SK-N-SH treated with all-trans-retinoic acid at 6 μM for 48 hours (cell line): ENCODE measurements around the gene CYTH3.

Experiments
- ATAC-seq: fragments of 200-7000 bp; cut with Tn5 transposase; 3 replicates; pipeline ENCODE4 v1.9.1; 2020; ENCODE audit warnings: mild to moderate bottlenecking, moderate library complexity
- ARNTL ChIP-seq: fragments of 450-650 bp; formaldehyde crosslinking; IDR thresholded peaks from 2 replicates; pipeline ENCODE4 v1.5.0; 2020; ENCODE audit warnings: low read depth, mild to moderate bottlenecking, moderate library complexity, borderline replicate concordance
- CREB5 ChIP-seq: fragments of 250-450 bp; sonication (Bioruptor Pico); IDR thresholded peaks from 2 replicates; pipeline ENCODE4 v1.5.1; 2020; ENCODE audit warnings: low read depth, mild to moderate bottlenecking, moderate library complexity
- CSDC2 ChIP-seq: fragments of 250-450 bp; sonication (Bioruptor Pico); IDR thresholded peaks from 2 replicates; pipeline ENCODE4 v1.5.0; 2020; ENCODE audit warnings: mild to moderate bottlenecking, moderate library complexity
- CSRNP3 ChIP-seq: fragments of 250-450 bp; sonication (Bioruptor Pico); IDR thresholded peaks from 2 replicates; pipeline ENCODE4 v1.5.1; 2021; ENCODE audit warnings: mild to moderate bottlenecking, moderate library complexity
- ESRRG ChIP-seq: fragments of 250-450 bp; sonication (Bioruptor Pico); IDR thresholded peaks from 2 replicates; pipeline ENCODE4 v1.6.1; 2021; ENCODE audit warnings: mild to moderate bottlenecking
- ISL1 ChIP-seq: fragments of 250-450 bp; sonication (Bioruptor Pico); IDR thresholded peaks from 2 replicates; pipeline ENCODE4 v2.1.2; 2022; ENCODE audit warnings: mild to moderate bottlenecking, moderate library complexity
- OSR1 ChIP-seq: fragments of 250-450 bp; sonication (Bioruptor Pico); IDR thresholded peaks from 2 replicates; pipeline ENCODE4 v1.8.0; 2022; ENCODE audit warnings: moderate library complexity, mild to moderate bottlenecking, inconsistent platforms
- POU6F1 ChIP-seq: fragments of 250-450 bp; sonication (Bioruptor Pico); IDR thresholded peaks from 2 replicates; pipeline ENCODE4 v1.8.0; 2021; ENCODE audit warnings: low read depth, mild to moderate bottlenecking, moderate library complexity, borderline replicate concordance
- PPARA ChIP-seq: fragments of 250-450 bp; sonication (Bioruptor Pico); IDR thresholded peaks from 2 replicates; pipeline ENCODE4 v1.5.0; 2020; ENCODE audit warnings: mild to moderate bottlenecking, borderline replicate concordance
- RARB ChIP-seq: fragments of 250-450 bp; sonication (Bioruptor Pico); IDR thresholded peaks from 2 replicates; pipeline ENCODE4 v1.8.0; 2021; ENCODE audit warnings: mild to moderate bottlenecking, moderate library complexity
- SNAI2 ChIP-seq: fragments of 250-450 bp; sonication (Bioruptor Pico); IDR thresholded peaks from 2 replicates; pipeline ENCODE4 v1.5.0; 2020; ENCODE audit warnings: mild to moderate bottlenecking, moderate library complexity
- TCF4 ChIP-seq: fragments of 250-450 bp; sonication (Bioruptor Pico); IDR thresholded peaks from 2 replicates; pipeline ENCODE4 v1.8.0; 2021; ENCODE audit warnings: mild to moderate bottlenecking, moderate library complexity, borderline replicate concordance
- TOX ChIP-seq: fragments of 250-450 bp; sonication (Bioruptor Pico); IDR thresholded peaks from 2 replicates; pipeline ENCODE4 v1.8.0; 2021; ENCODE audit warnings: mild to moderate bottlenecking, moderate library complexity, borderline replicate concordance
- ZFP3 ChIP-seq: fragments of 250-450 bp; sonication (Bioruptor Pico); IDR thresholded peaks from 2 replicates; pipeline ENCODE4 v1.5.0; 2020; ENCODE audit warnings: mild to moderate bottlenecking, moderate library complexity
- ZFP30 ChIP-seq: fragments of 450-650 bp; formaldehyde crosslinking; IDR thresholded peaks from 2 replicates; pipeline ENCODE4 v1.5.0; 2022; ENCODE audit warnings: mild to moderate bottlenecking, moderate library complexity
- ZNF565 ChIP-seq: fragments of 450-650 bp; formaldehyde crosslinking; conservative IDR thresholded peaks from 2 replicates; pipeline ENCODE4 v1.5.0; 2020; ENCODE audit warnings: low read depth, mild to moderate bottlenecking, moderate library complexity
- ZNF70 ChIP-seq: fragments of 450-650 bp; formaldehyde crosslinking; IDR thresholded peaks from 2 replicates; pipeline ENCODE4 v1.5.0; 2020; ENCODE audit warnings: mild to moderate bottlenecking, moderate library complexity
- ZNF8 ChIP-seq: fragments of 450-650 bp; formaldehyde crosslinking; IDR thresholded peaks from 2 replicates; pipeline ENCODE4 v1.5.0; 2020; ENCODE audit warnings: mild to moderate bottlenecking, moderate library complexity
- TF ChIP-seq, protein P1 (sequence below): fragments of 250-450 bp; sonication (Bioruptor Pico); IDR thresholded peaks from 2 replicates; pipeline ENCODE4 v1.8.0; 2020; ENCODE audit warnings: mild to moderate bottlenecking, moderate library complexity, borderline replicate concordance
- TF ChIP-seq, protein P2 (sequence below): fragments of 250-450 bp; sonication (Bioruptor Pico); IDR thresholded peaks from 2 replicates; pipeline ENCODE4 v1.5.0; 2020; ENCODE audit warnings: mild to moderate bottlenecking, moderate library complexity

The CYTH3 gene

GRCh38 chr7:6271694-6272440, 557 bp downstream of the CYTH3 start:
- TF ChIP-seq ZFP30 (CRISPR knock-in tag) (no peak), RARB (CRISPR knock-in tag) (no peak), ESRRG (CRISPR knock-in tag) (no peak), ZNF565 (no peak), ZNF70 (CRISPR knock-in tag) (no peak), POU6F1 (CRISPR knock-in tag) (no peak), SNAI2 (CRISPR knock-in tag) (no peak), CSRNP3 (no peak), TOX (CRISPR knock-in tag) (no peak), ZFP3 (CRISPR knock-in tag) (no peak), CREB5 (CRISPR knock-in tag) (no peak), ARNTL (CRISPR knock-in tag) (no peak), ZNF8 (no peak), OSR1 (CRISPR knock-in tag) (no peak), PPARA (CRISPR knock-in tag) (no peak), CSDC2 (CRISPR knock-in tag) (no peak)
- TF ChIP-seq, protein P1, sequence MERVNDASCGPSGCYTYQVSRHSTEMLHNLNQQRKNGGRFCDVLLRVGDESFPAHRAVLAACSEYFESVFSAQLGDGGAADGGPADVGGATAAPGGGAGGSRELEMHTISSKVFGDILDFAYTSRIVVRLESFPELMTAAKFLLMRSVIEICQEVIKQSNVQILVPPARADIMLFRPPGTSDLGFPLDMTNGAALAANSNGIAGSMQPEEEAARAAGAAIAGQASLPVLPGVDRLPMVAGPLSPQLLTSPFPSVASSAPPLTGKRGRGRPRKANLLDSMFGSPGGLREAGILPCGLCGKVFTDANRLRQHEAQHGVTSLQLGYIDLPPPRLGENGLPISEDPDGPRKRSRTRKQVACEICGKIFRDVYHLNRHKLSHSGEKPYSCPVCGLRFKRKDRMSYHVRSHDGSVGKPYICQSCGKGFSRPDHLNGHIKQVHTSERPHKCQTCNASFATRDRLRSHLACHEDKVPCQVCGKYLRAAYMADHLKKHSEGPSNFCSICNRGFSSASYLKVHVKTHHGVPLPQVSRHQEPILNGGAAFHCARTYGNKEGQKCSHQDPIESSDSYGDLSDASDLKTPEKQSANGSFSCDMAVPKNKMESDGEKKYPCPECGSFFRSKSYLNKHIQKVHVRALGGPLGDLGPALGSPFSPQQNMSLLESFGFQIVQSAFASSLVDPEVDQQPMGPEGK: no peak
- ATAC-seq: peak; percentile 16

GRCh38 chr7:6271060-6271658, 1.3 kb downstream of the CYTH3 start:
- peak; percentile 85 for ATAC-seq

More at GRCh38 chr7:6271060-6271658, 1.3 kb downstream of the CYTH3 start:
- TF ChIP-seq CSDC2 (CRISPR knock-in tag) (no peak), TCF4 (no peak), ESRRG (CRISPR knock-in tag) (no peak), SNAI2 (CRISPR knock-in tag) (no peak), POU6F1 (CRISPR knock-in tag) (no peak), OSR1 (CRISPR knock-in tag) (no peak), ZNF70 (CRISPR knock-in tag) (no peak), RARB (CRISPR knock-in tag) (no peak), ARNTL (CRISPR knock-in tag) (no peak), TOX (CRISPR knock-in tag) (no peak), ZFP30 (CRISPR knock-in tag) (no peak), PPARA (CRISPR knock-in tag) (no peak), CSRNP3 (no peak), ISL1 (CRISPR knock-in tag) (no peak)
- TF ChIP-seq, protein P2, sequence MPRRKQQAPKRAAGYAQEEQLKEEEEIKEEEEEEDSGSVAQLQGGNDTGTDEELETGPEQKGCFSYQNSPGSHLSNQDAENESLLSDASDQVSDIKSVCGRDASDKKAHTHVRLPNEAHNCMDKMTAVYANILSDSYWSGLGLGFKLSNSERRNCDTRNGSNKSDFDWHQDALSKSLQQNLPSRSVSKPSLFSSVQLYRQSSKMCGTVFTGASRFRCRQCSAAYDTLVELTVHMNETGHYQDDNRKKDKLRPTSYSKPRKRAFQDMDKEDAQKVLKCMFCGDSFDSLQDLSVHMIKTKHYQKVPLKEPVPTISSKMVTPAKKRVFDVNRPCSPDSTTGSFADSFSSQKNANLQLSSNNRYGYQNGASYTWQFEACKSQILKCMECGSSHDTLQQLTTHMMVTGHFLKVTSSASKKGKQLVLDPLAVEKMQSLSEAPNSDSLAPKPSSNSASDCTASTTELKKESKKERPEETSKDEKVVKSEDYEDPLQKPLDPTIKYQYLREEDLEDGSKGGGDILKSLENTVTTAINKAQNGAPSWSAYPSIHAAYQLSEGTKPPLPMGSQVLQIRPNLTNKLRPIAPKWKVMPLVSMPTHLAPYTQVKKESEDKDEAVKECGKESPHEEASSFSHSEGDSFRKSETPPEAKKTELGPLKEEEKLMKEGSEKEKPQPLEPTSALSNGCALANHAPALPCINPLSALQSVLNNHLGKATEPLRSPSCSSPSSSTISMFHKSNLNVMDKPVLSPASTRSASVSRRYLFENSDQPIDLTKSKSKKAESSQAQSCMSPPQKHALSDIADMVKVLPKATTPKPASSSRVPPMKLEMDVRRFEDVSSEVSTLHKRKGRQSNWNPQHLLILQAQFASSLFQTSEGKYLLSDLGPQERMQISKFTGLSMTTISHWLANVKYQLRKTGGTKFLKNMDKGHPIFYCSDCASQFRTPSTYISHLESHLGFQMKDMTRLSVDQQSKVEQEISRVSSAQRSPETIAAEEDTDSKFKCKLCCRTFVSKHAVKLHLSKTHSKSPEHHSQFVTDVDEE: no peak
